GM21367 (cell line): Measurements from ENCODE around the gene HACE1.
"Not testable (repeated sequence)": the region's sequence is repeated elsewhere in the genome, so short reads cannot be mapped to it uniquely, and the experiment has no call there.

ENCODE experiments used
- ATAC-seq: cut with Tn5 transposase; IDR thresholded peaks from one replicate; pipeline ENCODE4 v1.9.1; 2021; ENCODE audit not compliant: unreplicated experiment

The HACE1 gene

GRCh38 chr6:104739124-104739523 is 120.6 kb downstream of the HACE1 start:
- ATAC-seq, result not testable (repeated sequence)

- ATAC-seq, result not testable (repeated sequence)
These were observed 122.2 kb downstream of the HACE1 start for GRCh38 chr6:104737567-104737966.

GRCh38 chr6:104736545-104736944 is 123.2 kb downstream of the HACE1 start:
- ATAC-seq, result no peak

DNA sequence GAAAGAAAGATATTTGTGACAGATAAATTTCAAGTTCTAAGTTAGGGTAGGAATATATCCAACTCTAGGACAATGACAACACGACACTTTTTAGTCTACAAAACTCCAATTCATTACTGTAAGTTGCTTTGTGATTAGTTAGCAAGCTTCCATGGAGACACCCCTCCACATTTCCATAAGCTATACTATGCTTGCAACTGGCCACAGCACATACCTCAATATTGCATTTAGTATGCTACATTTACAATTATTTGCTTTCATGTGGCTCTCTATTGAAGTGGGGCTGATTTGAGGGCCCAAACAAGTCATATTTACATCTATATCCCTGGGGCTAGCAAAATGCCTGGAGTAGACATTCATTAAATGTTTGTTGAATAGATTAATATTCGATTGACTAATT is 129.3 kb downstream of the HACE1 start:
- no peak for ATAC-seq

DNA sequence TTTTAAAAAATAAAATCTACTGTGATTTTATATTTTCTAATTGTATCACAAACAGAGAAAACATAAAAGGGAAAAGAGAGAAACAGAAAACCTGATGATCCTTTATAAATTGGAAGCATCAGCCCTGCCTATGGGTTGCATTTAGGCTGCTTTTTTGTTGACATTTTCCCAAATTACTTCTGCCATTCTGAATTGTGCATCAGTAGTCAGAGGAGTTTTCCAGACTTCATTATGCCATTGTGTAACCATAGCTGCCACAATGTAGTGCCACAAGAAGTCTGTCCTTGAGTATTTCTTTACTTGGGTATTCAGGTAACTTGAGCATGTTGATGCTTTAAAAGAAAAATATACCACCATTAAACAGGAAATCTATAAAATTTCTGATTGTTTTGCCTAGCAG is 130.3 kb downstream of the HACE1 start:
- no peak for ATAC-seq

- no peak for ATAC-seq
These were observed 131.3 kb downstream of the HACE1 start for GRCh38 chr6:104728448-104728847.

- no peak for ATAC-seq
These were observed 141.0 kb downstream of the HACE1 start for GRCh38 chr6:104718672-104719071.

- no peak for ATAC-seq
These were observed 142.9 kb downstream of the HACE1 start for GRCh38 chr6:104716858-104717257.

GRCh38 chr6:104714796-104715195 is 144.9 kb downstream of the HACE1 start:
- no peak for ATAC-seq

- no peak for ATAC-seq
These were observed 145.7 kb downstream of the HACE1 start for GRCh38 chr6:104713982-104714381.

DNA sequence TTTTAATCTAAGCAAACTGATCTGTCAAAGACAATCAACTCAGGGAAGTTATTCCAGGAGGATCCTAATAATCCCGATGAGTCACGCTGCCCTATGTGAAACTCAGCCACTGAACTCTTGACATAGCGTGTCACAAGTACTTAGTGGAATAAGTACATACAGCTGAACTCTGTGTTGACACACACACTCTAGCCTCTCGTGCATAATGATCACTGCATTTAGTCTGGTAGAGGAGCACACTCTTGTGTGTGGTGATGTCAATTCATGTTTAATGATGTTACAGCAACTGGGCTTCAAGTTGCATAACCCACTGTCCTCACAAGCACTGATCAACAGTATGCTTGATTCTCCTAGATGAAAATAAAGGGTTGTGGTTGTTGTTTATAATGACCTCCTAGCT is 148.3 kb downstream of the HACE1 start:
- ATAC-seq, result no peak

DNA sequence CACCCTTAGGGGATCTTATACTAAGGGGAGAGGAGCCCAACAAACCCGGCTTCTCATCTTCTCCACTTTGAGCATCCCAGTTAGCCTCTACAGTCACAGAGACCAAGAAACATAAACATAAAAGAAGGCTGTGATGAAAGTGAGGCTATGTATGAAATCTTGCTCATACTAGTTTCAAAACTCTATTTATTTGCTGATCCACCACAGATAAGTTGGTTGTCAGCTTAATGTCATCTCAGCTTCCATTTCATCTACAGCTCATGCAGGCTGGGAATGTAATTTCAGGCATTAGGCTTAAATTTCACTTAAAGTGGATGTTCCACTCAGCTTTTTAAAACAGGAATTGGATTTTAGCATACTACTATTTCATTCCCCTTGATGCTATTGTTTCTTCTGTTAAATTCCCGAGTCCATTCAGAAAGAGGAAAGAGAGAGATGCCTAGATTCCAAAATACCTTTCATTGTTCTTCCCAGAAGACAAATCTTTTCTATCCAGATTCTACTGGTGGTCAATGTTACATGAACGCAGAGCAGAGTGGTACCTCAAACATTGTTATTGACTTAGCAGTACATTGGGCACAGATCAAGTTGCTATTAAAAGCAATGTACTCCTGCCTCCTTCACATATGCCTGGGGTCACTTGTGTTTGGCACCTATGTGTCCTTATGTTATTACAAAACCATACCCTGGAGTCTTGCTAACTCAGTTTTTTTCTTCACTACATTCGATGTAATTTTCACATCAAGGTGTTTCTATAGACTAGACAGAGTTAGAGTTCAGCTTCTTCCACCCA is 149.0 kb downstream of the HACE1 start:
- no peak for ATAC-seq

DNA sequence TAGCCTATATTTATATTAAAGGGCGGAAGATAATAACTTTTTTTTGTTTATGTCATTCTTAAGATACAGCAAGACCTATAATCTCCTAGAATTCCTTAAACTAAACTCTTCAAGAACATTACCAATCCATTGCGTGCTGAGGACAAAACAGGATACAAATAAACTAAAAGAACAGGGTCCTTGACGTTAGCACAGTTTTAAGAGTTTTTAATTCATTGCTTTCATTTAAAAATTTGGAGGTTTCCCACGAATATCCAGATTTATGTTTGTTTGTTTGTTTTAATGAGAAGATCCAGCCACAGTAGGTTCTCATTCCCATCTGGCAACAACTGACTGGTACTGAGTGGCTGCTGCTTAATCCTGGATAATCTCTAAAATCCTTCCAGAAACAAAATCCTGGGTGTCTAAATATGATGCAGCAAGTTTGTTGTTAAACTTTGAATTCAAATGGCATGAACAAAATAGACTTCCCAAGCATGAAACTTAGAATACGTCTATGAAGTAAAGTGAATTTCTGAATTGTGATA is 153.7 kb downstream of the HACE1 start:
- ATAC-seq, result no peak

DNA sequence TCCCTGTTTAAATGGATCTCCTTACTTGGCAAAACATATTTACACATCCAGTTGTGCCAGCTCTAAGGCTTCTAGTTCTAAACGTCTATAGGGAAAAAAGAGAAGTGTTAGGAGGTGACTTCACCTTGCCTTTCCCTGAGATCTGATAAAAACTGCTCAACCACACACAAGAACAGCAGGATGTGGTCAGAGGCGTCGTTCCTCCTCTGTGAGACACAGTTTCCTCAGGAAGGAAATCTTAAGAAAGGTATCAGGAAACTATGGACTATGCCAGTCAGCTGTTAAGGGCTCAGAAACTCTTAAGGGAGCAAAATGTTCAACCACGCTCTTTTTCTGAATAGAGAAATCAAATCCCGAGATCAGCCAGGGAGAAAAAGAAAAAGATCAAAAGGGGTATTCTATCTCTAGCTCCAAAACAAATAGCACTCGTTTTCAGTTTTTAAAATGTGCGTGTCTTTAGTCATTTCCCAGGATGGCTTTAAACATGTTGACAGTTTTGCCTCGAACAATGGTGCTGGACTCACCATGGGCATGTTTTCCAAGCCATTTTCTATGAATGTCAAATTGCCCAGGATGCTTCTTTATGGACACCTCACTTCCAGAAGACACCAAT is 154.5 kb downstream of the HACE1 start:
- ATAC-seq, result no peak

- ATAC-seq, result no peak
These were observed 155.5 kb downstream of the HACE1 start for GRCh38 chr6:104704191-104704590.

GRCh38 chr6:104702126-104702841 is 157.4 kb downstream of the HACE1 start:
- no peak for ATAC-seq

DNA sequence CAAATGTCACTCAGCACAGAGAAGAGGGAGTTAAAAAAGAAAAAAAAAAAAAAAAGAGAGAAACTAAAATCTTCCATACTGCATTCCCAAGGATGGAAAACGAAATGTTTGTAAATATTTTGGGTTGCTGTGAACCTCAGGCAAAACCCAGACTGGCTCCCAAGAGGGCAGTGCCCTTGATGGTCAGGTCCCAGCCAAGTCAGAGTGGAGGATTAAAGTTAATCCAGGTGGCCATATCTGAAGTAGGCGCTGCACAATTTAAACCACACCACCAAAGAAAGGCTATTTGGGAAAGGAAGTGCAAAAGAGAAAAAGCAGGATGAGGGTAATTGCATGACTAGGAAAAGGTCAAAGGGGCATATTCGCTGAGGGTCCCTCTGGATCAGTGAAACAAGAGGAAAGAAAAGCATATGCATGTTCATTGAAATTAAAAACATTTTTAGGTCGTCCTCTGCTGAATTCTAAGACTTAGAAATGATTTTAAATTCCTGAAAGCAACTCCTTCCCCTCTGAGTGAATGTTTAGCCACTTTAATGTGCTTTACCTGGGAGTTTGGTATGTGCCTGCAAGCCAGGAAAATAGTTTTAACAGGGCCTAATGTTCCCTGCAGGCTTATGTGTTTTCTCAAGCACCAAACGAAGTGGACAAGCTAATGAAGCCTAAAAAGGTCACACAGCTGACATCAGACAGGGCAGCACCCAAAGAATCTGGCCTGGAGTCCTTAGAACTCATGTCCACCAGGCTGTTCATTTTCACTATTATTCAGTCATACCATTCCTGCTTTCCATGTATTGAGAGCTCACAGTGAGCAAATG is 159.1 kb downstream of the HACE1 start:
- ATAC-seq, result no peak

- no peak for ATAC-seq
These were observed 160.0 kb downstream of the HACE1 start for GRCh38 chr6:104699593-104700329.

DNA sequence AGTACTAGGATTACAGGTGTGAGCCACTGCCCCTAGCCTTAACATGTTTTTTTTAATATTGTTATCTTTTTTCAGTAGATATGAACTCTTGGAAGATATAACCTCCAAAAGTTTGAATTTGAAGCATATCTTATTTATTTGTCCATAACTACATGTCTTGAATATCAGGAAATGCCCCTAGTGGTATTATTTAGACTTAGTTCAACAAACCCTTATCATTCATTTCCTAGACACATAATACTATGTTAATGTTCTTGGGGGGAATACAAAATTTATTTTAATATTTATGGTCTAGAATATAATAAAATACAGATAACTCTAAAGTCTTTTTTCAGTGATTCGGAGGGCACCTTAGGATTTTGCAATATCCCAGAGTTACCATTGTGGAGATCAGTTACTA is 160.7 kb downstream of the HACE1 start:
- no peak for ATAC-seq

GRCh38 chr6:104692008-104692407 is 167.7 kb downstream of the HACE1 start:
- ATAC-seq, result no peak
